DOHH2 (cell line): Measurements from ENCODE around the gene PTCHD1.

Experiments
- EZH2phosphoT487 ChIP-seq: fragments of 200-600 bp; sonication (generic); IDR thresholded peaks from 2 replicates; pipeline ENCODE4 v1.6.1; 2017; ENCODE audit warnings: borderline replicate concordance, mild to moderate bottlenecking, antibody characterized with exemption, low read length, moderate library complexity, mixed read lengths
- TF ChIP-seq, protein P1 (sequence below): fragments of 200-600 bp; sonication (generic); IDR thresholded peaks from one replicate; pipeline ENCODE4 v1.5.1; 2014; ENCODE audit warnings: antibody characterized with exemption, mild to moderate bottlenecking, low read depth, low read length; ENCODE audit not compliant: poor library complexity, severe bottlenecking

DNA sequence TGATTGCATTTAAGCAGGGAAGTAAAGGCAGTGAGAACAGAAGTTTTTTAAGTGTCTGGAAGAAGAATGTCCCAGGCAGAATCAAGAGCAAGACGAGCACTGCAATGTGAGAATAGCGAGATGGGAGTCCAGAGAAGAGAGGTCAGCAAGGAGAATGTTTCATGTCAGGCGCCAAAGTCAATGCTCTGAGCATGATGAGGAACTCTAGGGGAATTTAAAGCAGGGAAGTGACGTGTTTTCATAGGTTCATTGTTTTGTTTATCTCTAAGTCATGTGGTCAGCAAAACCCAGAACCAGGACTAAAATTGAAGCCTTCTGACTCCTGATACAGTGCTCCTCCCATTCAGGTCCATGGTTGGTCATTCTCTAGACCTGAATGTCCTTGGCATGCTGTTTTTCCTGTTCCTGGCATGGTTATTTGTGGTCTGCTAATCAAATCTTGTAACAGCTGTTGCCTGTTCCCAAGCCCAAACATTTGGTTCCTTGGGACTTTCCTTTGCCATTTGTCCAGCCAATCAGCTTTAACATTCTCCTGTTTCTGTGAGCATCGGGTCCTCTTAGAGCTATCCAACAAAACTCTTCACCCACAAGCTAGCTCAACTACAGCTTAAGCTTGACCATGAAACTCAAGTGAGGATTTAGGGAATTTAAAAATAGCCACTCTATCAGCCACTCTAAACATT is 37.7 kb downstream of the PTCHD1 start:
- TF ChIP-seq, protein P1, sequence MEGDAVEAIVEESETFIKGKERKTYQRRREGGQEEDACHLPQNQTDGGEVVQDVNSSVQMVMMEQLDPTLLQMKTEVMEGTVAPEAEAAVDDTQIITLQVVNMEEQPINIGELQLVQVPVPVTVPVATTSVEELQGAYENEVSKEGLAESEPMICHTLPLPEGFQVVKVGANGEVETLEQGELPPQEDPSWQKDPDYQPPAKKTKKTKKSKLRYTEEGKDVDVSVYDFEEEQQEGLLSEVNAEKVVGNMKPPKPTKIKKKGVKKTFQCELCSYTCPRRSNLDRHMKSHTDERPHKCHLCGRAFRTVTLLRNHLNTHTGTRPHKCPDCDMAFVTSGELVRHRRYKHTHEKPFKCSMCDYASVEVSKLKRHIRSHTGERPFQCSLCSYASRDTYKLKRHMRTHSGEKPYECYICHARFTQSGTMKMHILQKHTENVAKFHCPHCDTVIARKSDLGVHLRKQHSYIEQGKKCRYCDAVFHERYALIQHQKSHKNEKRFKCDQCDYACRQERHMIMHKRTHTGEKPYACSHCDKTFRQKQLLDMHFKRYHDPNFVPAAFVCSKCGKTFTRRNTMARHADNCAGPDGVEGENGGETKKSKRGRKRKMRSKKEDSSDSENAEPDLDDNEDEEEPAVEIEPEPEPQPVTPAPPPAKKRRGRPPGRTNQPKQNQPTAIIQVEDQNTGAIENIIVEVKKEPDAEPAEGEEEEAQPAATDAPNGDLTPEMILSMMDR: no peak
- no peak for TF ChIP-seq EZH2phosphoT487
